Endothelial cell of umbilical vein (primary cell): ENCODE data around the gene PRKAG2. TPM values are rescaled to one million over a fixed set of nuclear protein-coding genes. Genes with fewer than 3 reads are reported as not detected.
"Not testable (repeated sequence)": the region's sequence is repeated elsewhere in the genome, so short reads cannot be mapped to it uniquely, and the experiment has no call there.

Experiments
- BruUV-seq: library from RNA; stranded (reverse); fragments of 400-500 nt; replicated peaks from 2 replicates; lab custom pipeline; 2021; lab: Mats Ljungman, UMichigan
- CTCF ChIA-PET: fragments of 300-600, 350-600 bp; sonication (Branson Sonifier 250); formaldehyde crosslinking; loops from one replicate; lab custom pipeline; 2021; ENCODE audit warnings: antibody characterized with exemption, inconsistent platforms; lab: Charles Lee
- POLR2A ChIA-PET: fragments of 300-600, 350-600 bp; sonication (Branson Sonifier 250); formaldehyde crosslinking; loops from one replicate; lab custom pipeline; 2021; ENCODE audit warnings: antibody characterized with exemption, inconsistent platforms; lab: Charles Lee
- DNase-seq: peaks from one replicate; pipeline ENCODE4 v3.0.0-alpha.2; 2011; ENCODE audit warnings: low read depth, low spot score
- FAIRE-seq: peaks from 2 replicates; lab custom pipeline; 2011; peaks lifted over from hg19 to GRCh38; lab: Jason Lieb, UNC
- H2AFZ ChIP-seq: 2 replicates; pipeline ENCODE4 v1.6.0; 2012; ENCODE audit warnings: low read depth, low read length, control low read depth, inconsistent platforms
- H3K27ac ChIP-seq: 2 replicates; pipeline ENCODE4 v1.5.1; 2011; ENCODE audit warnings: low read depth, mild to moderate bottlenecking, control low read depth, low read length, moderate library complexity; ENCODE audit not compliant: insufficient read depth
- H3K27me3 ChIP-seq, 2 experiments: 2 replicates each; pipeline versions ENCODE4 v1.6.0 to v1.6.1; 2011; ENCODE audit warnings: low read length in 2 of 2, mixed read lengths in 1 of 2; ENCODE audit not compliant: control insufficient read depth in 2 of 2, insufficient read depth in 2 of 2
- H3K36me3 ChIP-seq, 2 experiments: 2 replicates in 1 of 2; 3 replicates in 1 of 2; pipeline ENCODE4 v1.5.1; 2011; ENCODE audit warnings: low read length in 2 of 2, mild to moderate bottlenecking in 1 of 2, moderate library complexity in 1 of 2; ENCODE audit not compliant: control insufficient read depth in 2 of 2, insufficient read depth in 2 of 2; ENCODE audit errors: extremely low read depth in 1 of 2
- H3K4me1 ChIP-seq: 3 replicates; pipeline ENCODE4 v1.5.1; 2011; ENCODE audit warnings: mild to moderate bottlenecking, low read length; ENCODE audit not compliant: control insufficient read depth, insufficient read depth; ENCODE audit errors: extremely low read depth
- H3K4me2 ChIP-seq: 2 replicates; pipeline ENCODE4 v1.6.1; 2011; ENCODE audit warnings: low read length, control low read depth, mixed read lengths; ENCODE audit not compliant: insufficient read depth
- H3K4me3 ChIP-seq, 3 experiments: fragments of 200-600 bp in 1 of 3; sonication (generic), shearing (Covaris generic) in 1 of 3; replicated peaks in 1 of 3; 2 replicates each; pipeline ENCODE4 v1.5.1; 2011 to 2016; ENCODE audit warnings: control low read depth in 3 of 3, low read length in 3 of 3, mild to moderate bottlenecking in 2 of 3, inconsistent platforms in 1 of 3, low read depth in 1 of 3, moderate library complexity in 1 of 3; ENCODE audit not compliant: insufficient read depth in 1 of 3
- H3K79me2 ChIP-seq: 2 replicates; pipeline ENCODE4 v1.6.0; 2012; ENCODE audit warnings: low read length, inconsistent platforms; ENCODE audit not compliant: control insufficient read depth, insufficient read depth
- H3K9ac ChIP-seq: replicated peaks from 2 replicates; pipeline ENCODE3; 2011; ENCODE audit warnings: low read length, control low read depth; ENCODE audit not compliant: insufficient read depth; ENCODE audit errors: extremely low read depth
- H3K9me1 ChIP-seq: replicated peaks from 3 replicates; pipeline ENCODE4 v1.6.0; 2011; ENCODE audit warnings: mild to moderate bottlenecking, low read length; ENCODE audit not compliant: control insufficient read depth, insufficient read depth; ENCODE audit errors: extremely low read depth
- H3K9me3 ChIP-seq: replicated peaks from 2 replicates; pipeline ENCODE4 v1.5.1; 2012; ENCODE audit warnings: low read length, inconsistent platforms; ENCODE audit not compliant: control insufficient read depth, insufficient read depth
- H4K20me1 ChIP-seq: replicated peaks from 2 replicates; pipeline ENCODE3; 2011; ENCODE audit warnings: mild to moderate bottlenecking, low read length; ENCODE audit not compliant: control insufficient read depth, insufficient read depth; ENCODE audit errors: extremely low read depth
- CTCF ChIP-seq, 2 donors: IDR thresholded peaks; 1 replicate in 1 of 2; 2 replicates in 1 of 2; pipeline ENCODE4 v1.5.1; 2011; ENCODE audit warnings: low read length in 2 of 2, mild to moderate bottlenecking in 2 of 2, moderate library complexity in 2 of 2, control low read depth in 1 of 2, inconsistent platforms in 1 of 2, low read depth in 1 of 2; ENCODE audit not compliant: insufficient read depth in 1 of 2; ENCODE audit errors: extremely low read depth in 1 of 2
- EZH2 ChIP-seq: IDR thresholded peaks from 2 replicates; pipeline ENCODE4 v1.6.1; 2012; ENCODE audit warnings: borderline replicate concordance, low read depth, mild to moderate bottlenecking, moderate library complexity, low read length, inconsistent platforms; ENCODE audit not compliant: severe bottlenecking
- FOS ChIP-seq: IDR thresholded peaks from 2 replicates; pipeline ENCODE4 v1.6.1; 2011; ENCODE audit warnings: mild to moderate bottlenecking, low read length, moderate library complexity, borderline replicate concordance; ENCODE audit not compliant: insufficient read depth
- GATA2 ChIP-seq: IDR thresholded peaks from 2 replicates; pipeline ENCODE4 v1.7.0; 2011; ENCODE audit warnings: low read depth, mild to moderate bottlenecking, moderate library complexity, mixed read lengths, low read length; ENCODE audit not compliant: insufficient read length, insufficient read depth
- MAX ChIP-seq: IDR thresholded peaks from 2 replicates; pipeline ENCODE4 v1.6.1; 2011; ENCODE audit not compliant: insufficient read depth, insufficient read length
- MYC ChIP-seq: IDR thresholded peaks from one replicate; pipeline ENCODE4 v1.6.1; 2011; ENCODE audit warnings: mild to moderate bottlenecking, low read depth, low read length
- POLR2A ChIP-seq: IDR thresholded peaks from 2 replicates; pipeline ENCODE4 v1.6.1; 2012; ENCODE audit warnings: low read depth, mild to moderate bottlenecking, control low read depth, low read length
- POLR2AphosphoS5 ChIP-seq: IDR thresholded peaks from 2 replicates; pipeline ENCODE4 v1.6.1; 2012; ENCODE audit warnings: low read depth, mild to moderate bottlenecking, control low read depth, low read length, moderate library complexity; ENCODE audit not compliant: insufficient read depth
- dilution Hi-C: fragments of 300-500 bp; cut with MboI; formaldehyde crosslinking; loops from one replicate; pipeline ENCODE4 v1.15.0; 2019; ENCODE audit warnings: low sequenced_read_pairs; ENCODE audit not compliant: extremely low pct_ligation_motif_present
- intact Hi-C: fragments of 100-400 bp; cut with micrococcal nuclease; formaldehyde crosslinking; loops from one replicate; pipeline ENCODE4 v1.10.0; 2022
- polyA plus RNA-seq, 4 experiments: library from polyadenylated mRNA; depleted of rRNA in 3 of 4; stranded (reverse) in 3 of 4; unstranded in 1 of 4; fragments of >200 nt; gene quantifications; 2 replicates each; pipeline versions ENCODE4 v1.2.1 to v1.2.3, GENCODE V29; 2011 to 2012; ENCODE audit warnings: missing spikeins in 1 of 4
- total RNA-seq: library from RNA; stranded (reverse); gene quantifications from 2 replicates; pipeline ENCODE4 v1.2.3, GENCODE V29; 2021

Gene PRKAG2
- total and polyA plus RNA-seq, 2 donors (not counting 3 experiments of a cell fraction or from before 2014, with no cell fraction given), result 19.3 to 51.5 TPM

DNA sequence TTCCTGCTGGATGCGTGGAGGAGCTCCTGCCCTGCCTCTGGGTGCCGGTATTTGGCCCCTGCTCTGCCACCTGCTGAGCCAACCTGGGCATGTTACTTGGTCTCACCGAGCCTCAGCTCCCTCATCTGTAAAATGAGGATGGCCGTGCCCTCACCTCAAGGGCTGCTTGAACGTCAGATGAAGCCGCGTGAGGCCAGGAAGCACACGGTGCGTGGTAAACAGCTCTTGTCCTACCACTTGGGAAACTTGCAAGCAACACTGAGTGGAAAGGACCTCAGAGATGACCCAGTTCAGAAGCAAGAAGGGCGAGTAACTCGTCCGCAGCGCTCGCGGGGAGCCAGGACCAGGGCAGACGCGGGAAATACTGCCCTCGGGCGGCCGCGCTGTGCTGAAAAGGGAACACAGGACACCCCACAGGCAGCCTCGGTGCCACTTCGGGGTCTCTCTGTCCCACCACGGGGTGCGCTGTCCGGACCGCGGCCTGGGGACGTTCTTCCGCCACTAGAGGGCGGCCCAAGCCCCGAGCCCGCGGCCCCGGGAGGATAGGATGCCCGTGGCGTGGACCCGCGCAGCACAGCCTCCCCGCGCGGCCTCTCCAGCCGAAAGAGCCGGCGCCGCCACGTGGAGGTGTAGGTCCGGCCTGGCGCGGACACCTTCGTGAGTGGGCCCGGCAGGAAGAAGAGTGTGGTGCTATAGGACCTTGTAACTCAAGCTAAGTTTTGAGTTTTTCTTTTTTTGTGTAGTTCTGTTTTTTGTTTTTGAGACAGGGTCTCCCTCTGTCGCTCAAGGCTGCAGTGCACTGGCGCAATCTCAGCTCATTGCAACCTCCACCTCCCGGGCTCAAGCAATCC, 94.1 kb downstream of the PRKAG2 start:
- Histone ChIP-seq H3K4me3 (peak overlapping the region in 1 of 3 experiments; percentile 22), H3K9ac (no peak overlapping the region), H3K79me2 (no peaks in the 10 kb centered on the region), H3K27ac (no peak overlapping the region), H3K36me3 (no peaks in the 10 kb centered on the region), H2AFZ (peak overlapping the region; percentile 86), H3K9me1 (no peaks in the 10 kb centered on the region), H3K4me1 (peaks cover 4% of the 10 kb centered on the region), H3K27me3 (peaks cover 5 to 7% of the 10 kb centered on the region in 2 experiments), H4K20me1 (no peaks in the 10 kb centered on the region), H3K9me3 (no peaks in the 10 kb centered on the region), H3K4me2 (peak overlapping the region; percentile 43)
- ChIA-PET CTCF (interaction anchor here (0.6 to 4.1 kb wide), 33 partner anchors 8 to 1976 kb away, joined by 3 to 51 read pairs (median 3); partner anchors contain the start of gene GALNT11), POLR2A (no interaction called here)
- FAIRE-seq, result peak; percentile 81
- dilution Hi-C loops (no loop called here), intact Hi-C loops (loop anchor here (1.0 to 2.0 kb wide), 3 partner anchors 150 to 363 kb away; no protein-coding TSS in a partner anchor)
- TF ChIP-seq POLR2AphosphoS5 (no peak), FOS (no peak), MYC (no peak), GATA2 (no peak), EZH2 (peak; percentile 21), CTCF (IDR thresholded peaks at IDR 0.05; ENCODE audit: extremely low read depth in 1 of 2, insufficient read depth in 1 of 2, low read depth in 1 of 2, low read length in 2 of 2) (peak; percentile 94 to 97), POLR2A (no peak), MAX (no peak)
- BruUV-seq, result no TSS peak
- DNase-seq, result peak; percentile 59

GRCh38 chr7:151782256-151782597, 94.7 kb downstream of the PRKAG2 start:
- H3K9ac ChIP-seq, H3K4me3 ChIP-seq, H3K27me3 ChIP-seq, dilution Hi-C loops, H3K27ac ChIP-seq, H4K20me1 ChIP-seq, H3K4me1 ChIP-seq, FAIRE-seq, H3K4me2 ChIP-seq, DNase-seq, H3K9me3 ChIP-seq, BruUV-seq, H2AFZ ChIP-seq, H3K79me2 ChIP-seq, POLR2A ChIA-PET, H3K36me3 ChIP-seq, H3K9me1 ChIP-seq: not testable (repeated sequence)
- intact Hi-C loops, result loop anchor here (2.0 kb wide), 1 partner anchor 151 kb away; no protein-coding TSS in a partner anchor
- CTCF ChIA-PET, result interaction anchor here (0.6 to 4.1 kb wide), 25 partner anchors 12 to 925 kb away, joined by 3 to 51 read pairs (median 4); partner anchors contain the start of gene GALNT11
